Stimulated activated CD8-positive, alpha-beta memory T cell treated with anti-CD3 and anti-CD28 coated beads, Interleukin-7, amount 100 ng/mL, for 48 hours (primary cell): Measurements from ENCODE around the gene CHRDL1.
"Not testable (repeated sequence)": the region's sequence is repeated elsewhere in the genome, so short reads cannot be mapped to it uniquely, and the experiment has no call there.

Experiments used
- DNase-seq, 2 donors: peaks; one replicate each; pipeline ENCODE4 v3.0.0-alpha.2; 2020; ENCODE audit warnings: low read depth in 1 of 2; ENCODE audit errors: extremely low read depth in 1 of 2

CHRDL1 gene

GRCh38 chrX:110667706-110668105, 127.9 kb downstream of the CHRDL1 start:
- DNase-seq = no peak

GRCh38 chrX:110665223-110666002, 130.2 kb downstream of the CHRDL1 start:
- DNase-seq = no peak

GRCh38 chrX:110657073-110657472, 138.5 kb downstream of the CHRDL1 start:
- no peak for DNase-seq

GRCh38 chrX:110654280-110654679, 141.3 kb downstream of the CHRDL1 start:
- not testable (repeated sequence) for DNase-seq

- DNase-seq = no peak
Observed at GRCh38 chrX:110646386-110646785, 149.2 kb downstream of the CHRDL1 start.
